Measurements from ENCODE around the gene NRG3.

- no peak for TF ChIP-seq POLR2AphosphoS5 (IDR thresholded peaks at IDR 0.05; ENCODE audit: low read depth, low read length)
- TF ChIP-seq POLR2A (IDR thresholded peaks at IDR 0.05; ENCODE audit: low read depth, low read length): no peak
- TF ChIP-seq TAF1 (IDR thresholded peaks at IDR 0.05; ENCODE audit: borderline replicate concordance, low read depth, low read length): no peak
These were observed 53.1 kb downstream of the NRG3 start for GRCh38 chr10:81928119-81928518.

Measured in GM12892 (cell line).